GM06990 (cell line): ENCODE results near the gene FGF5.
A peak's percentile ranks its signal among the peaks of the same experiment; 100 is the strongest.

ENCODE experiments used
- DNase-seq: peaks from one replicate; pipeline ENCODE4 v3.0.0-alpha.2; 2011; ENCODE audit not compliant: insufficient read length; ENCODE audit errors: extremely low read depth
- H3K27me3 ChIP-seq: replicated peaks from 2 replicates; pipeline ENCODE4 v1.6.0; 2011; ENCODE audit warnings: low read length; ENCODE audit not compliant: control insufficient read depth, insufficient read depth
- H3K36me3 ChIP-seq: 2 replicates; pipeline ENCODE4 v1.5.1; 2011; ENCODE audit warnings: low read length; ENCODE audit not compliant: control insufficient read depth, insufficient read depth
- H3K4me3 ChIP-seq: replicated peaks from 2 replicates; pipeline ENCODE4 v1.5.1; 2011; ENCODE audit warnings: low read depth, mild to moderate bottlenecking, control low read depth, low read length
- CTCF ChIP-seq: IDR thresholded peaks from 2 replicates; pipeline ENCODE4 v1.5.1; 2011; ENCODE audit warnings: low read length, control low read depth, mild to moderate bottlenecking, inconsistent platforms; ENCODE audit not compliant: insufficient read depth, poor library complexity, severe bottlenecking

FGF5 gene

GRCh38 chr4:80226094-80226493 is 40.4 kb upstream of the FGF5 start:
- DNase-seq = no peak
- Histone ChIP-seq H3K27me3 (no peaks in the 10 kb centered on the region), H3K36me3 (no peaks in the 10 kb centered on the region), H3K4me3 (no peak overlapping the region)
- no peak for TF ChIP-seq CTCF

GRCh38 chr4:80228460-80228859 is 38.0 kb upstream of the FGF5 start:
- DNase-seq = peak; percentile 32
- H3K36me3 ChIP-seq = no peaks in the 10 kb centered on the region
- TF ChIP-seq CTCF = no peak
- no peak overlapping the region for H3K4me3 ChIP-seq
- H3K27me3 ChIP-seq = no peaks in the 10 kb centered on the region

GRCh38 chr4:80229128-80229527 is 37.3 kb upstream of the FGF5 start:
- H3K4me3 ChIP-seq = 0 out of 2 replicates have a peak overlapping the region, but pooled peaks have one; percentile 3
- DNase-seq = no peak
- no peaks in the 10 kb centered on the region for H3K36me3 ChIP-seq
- TF ChIP-seq CTCF = no peak
- no peaks in the 10 kb centered on the region for H3K27me3 ChIP-seq

- 0 out of 2 replicates have a peak overlapping the region, but pooled peaks have one; percentile 3 for H3K4me3 ChIP-seq
- TF ChIP-seq CTCF = no peak
These were observed 36.9 kb upstream of the FGF5 start for GRCh38 chr4:80229590-80229989.

GRCh38 chr4:80231180-80231579 is 35.3 kb upstream of the FGF5 start:
- no peak for TF ChIP-seq CTCF
- H3K27me3 ChIP-seq = no peaks in the 10 kb centered on the region
- no peaks in the 10 kb centered on the region for H3K36me3 ChIP-seq
- no peak for DNase-seq
- no peak overlapping the region for H3K4me3 ChIP-seq

More at GRCh38 chr4:80229590-80229989, 36.9 kb upstream of the FGF5 start:
- H3K27me3 ChIP-seq = no peaks in the 10 kb centered on the region
- peak; percentile 70 for DNase-seq
- H3K36me3 ChIP-seq = no peaks in the 10 kb centered on the region
